GM19372 (cell line): ENCODE measurements around the gene AHSG.

Experiments used
- ATAC-seq: cut with Tn5 transposase; IDR thresholded peaks from one replicate; pipeline ENCODE4 v1.9.1; 2021; ENCODE audit warnings: mild to moderate bottlenecking, low read depth, moderate library complexity; ENCODE audit not compliant: unreplicated experiment

Gene AHSG

DNA sequence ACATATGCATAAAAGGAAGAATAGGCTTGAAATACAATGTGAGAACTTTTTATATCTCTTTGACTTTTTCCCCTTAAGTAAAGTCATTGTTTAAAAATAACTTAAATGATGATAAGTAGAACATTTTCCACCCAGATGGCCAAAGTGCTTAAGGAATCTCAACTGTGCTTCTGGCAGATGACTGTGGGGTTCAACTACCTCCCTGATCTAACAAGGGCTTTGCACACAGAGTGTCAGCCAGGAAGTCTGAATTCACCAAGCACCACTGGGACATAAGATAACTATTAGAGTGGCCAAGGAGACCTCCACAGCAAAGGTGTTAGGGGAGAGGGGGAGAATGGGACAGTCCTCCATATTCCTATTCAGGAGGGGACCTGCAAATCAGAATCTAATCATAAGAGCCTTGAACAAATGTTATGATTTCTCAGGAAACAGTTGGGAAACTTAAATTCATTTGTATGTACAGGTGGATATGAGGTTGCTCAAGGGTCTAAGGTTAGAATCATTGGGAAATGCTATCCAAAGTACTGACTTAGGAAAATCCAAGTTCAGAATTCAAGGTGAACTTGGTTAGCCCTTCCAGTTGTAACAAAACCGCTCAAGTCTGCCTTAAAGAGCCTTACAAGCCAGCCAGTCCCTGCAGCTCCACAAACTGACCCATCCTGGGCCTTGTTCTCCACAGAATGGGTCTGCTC lies 27.1 kb downstream of the AHSG start, which contains the start of gene FETUB:
Gene FETUB (plus strand): TSS at position 622 of the 695 bp plus-strand sequence. CDS start 62 bp downstream, at position 684.
- ATAC-seq: no peak

DNA sequence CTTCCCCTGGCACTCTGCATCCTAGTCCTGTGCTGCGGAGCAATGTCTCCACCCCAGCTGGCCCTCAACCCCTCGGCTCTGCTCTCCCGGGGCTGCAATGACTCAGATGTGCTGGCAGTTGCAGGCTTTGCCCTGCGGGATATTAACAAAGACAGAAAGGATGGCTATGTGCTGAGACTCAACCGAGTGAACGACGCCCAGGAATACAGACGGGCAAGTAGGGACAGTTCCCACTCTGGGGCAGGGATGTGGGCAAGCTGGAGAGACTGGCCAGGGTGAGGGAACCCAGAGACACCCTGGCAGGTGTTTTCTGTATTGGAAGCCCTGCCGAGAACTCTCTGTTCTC lies 27.6 kb downstream of the AHSG start:
- ATAC-seq: no peak

GRCh38 chr3:186640929-186641328 lies 28.1 kb downstream of the AHSG start:
- ATAC-seq: no peak

GRCh38 chr3:186642014-186642413 lies 29.2 kb downstream of the AHSG start:
- ATAC-seq: no peak

DNA sequence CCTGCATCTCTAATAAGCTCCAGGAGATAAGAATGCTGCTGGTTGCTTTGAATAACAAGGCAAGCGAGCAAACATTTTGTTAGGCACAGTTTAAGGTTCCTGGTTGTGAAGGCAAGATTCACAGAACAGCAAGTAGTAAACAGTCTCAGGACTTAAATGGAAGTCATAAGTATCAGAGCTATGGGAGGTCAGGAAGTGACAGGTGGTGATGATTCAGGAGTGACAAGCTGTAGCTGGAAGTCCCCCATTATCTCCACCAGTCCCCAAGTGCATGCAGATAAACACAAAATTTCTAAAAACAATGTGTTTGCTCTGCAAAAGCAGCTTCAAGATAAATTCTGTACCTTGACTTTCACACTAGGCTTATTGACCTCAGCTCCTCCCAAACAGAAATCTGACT lies 30.6 kb downstream of the AHSG start:
- ATAC-seq: no peak

DNA sequence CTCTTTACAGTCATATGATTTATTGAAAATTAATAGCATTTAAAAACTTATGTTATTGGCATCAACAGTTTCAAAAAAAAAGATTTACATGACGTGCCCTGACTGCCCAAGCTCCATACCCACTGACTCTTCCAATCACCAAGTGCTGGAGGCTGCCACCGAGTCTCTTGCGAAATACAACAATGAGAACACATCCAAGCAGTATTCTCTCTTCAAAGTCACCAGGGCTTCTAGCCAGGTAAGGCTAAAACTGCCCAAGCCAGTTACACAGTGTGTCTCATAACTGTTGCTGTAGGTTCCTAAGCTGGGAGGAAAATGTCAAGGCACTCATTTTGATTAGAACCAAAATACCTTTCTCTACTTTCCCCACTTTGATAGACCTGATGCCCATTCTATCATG lies 31.8 kb downstream of the AHSG start:
- no peak for ATAC-seq

- no peak for ATAC-seq
Measured at GRCh38 chr3:186646106-186646505, 33.2 kb downstream of the AHSG start.

DNA sequence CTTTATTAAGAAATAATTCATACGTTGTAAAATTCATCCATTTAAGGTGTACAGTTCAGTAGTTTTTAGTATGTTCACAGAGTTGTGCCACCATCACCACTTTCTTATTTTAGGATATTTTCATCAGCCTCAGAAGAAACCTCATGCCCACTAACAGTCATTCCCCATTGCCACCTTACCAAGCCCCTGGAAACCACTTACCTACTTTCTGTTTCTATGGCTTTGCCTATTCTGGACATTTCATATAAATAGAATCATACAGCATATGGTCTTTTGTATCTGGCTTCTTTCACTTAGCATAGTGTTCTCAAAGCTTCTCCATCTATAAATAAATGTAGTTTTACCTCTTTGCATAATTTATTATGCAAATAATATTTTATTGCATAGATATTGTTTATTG lies 34.0 kb downstream of the AHSG start:
- no peak for ATAC-seq

GRCh38 chr3:186648851-186649250 lies 36.0 kb downstream of the AHSG start:
- no peak for ATAC-seq

DNA sequence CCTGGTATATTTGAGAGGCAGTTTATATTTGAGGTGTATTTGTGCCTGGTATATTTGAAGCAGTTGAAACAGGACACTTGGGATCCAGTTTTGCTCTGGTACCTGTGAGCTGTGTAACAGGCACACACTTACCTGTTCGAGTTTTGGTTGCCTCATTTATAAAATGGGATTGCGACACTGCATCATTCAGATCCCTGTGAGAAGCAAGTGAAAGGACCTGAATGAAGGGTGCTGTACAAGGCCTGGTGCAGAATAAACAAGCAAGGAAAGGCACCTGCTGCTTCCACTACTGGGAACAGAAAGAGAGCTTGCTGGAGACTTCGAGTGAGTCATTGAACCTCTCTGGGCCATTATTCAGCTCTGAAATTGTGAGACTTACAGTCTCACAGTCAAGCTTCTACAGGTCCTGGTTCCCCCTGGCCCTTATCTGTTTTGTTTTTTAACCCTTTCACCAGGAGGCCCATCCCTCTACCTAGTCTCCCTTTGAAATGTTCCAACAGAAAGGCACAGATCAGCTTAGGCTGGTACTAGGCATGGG lies 38.9 kb downstream of the AHSG start:
- no peak for ATAC-seq

GRCh38 chr3:186653080-186653707 lies 40.3 kb downstream of the AHSG start:
- peak; percentile 86 for ATAC-seq

GRCh38 chr3:186653984-186654383 lies 41.1 kb downstream of the AHSG start:
- ATAC-seq: no peak

DNA sequence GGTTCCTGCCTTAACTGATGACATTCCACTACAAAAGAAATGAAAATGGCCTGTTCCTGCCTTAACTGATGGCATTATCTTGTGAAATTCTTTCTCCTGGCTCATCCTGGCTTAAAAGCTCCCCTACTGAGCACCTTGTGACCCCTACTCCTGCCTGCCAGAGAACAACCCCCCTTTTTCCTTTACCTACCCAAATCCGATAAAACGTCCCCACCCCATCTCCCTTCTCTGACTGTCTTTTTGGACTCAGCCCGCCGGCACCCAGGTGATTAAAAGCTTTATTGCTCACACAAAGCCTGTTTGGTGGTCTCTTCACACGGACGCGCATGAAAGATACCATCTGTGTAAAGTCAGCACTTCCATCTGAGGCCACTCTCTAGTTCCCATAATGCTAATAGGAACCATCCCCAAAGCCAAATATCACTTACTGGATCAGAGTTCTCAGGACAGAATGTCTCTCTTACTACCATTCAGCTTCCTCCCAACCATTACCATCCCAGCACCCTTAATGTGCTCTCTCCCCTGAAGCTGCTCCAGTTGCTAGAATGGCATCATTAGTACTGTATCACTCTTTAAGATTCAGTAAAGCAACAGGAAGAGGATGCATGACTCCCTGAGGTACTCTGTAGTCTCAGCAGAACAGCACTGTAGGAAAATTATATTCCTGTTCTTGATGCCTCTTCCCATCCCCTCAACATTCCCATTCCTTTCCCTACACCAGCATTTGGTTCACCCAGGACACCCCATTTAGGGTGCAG lies 50.7 kb downstream of the AHSG start:
- no peak for ATAC-seq

DNA sequence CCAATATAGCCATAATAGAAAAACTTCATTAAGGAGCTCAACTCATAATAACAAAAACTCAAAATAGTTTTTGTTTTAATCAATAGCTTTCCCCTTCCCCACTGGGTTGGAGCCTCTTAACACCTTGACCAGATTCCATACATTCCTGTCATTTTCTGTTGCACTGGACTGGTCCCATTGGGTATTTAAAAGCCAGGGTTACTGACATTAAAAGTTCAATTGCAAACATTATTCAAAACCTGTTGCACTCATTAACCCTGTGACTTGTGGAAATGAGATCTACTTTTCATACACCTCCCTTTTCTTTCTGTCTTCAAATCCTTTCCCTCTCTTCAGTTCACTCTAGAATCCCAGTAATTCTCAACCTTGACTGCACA lies 51.2 kb downstream of the AHSG start:
- no peak for ATAC-seq

- no peak for ATAC-seq
Measured at GRCh38 chr3:186664506-186664905, 51.6 kb downstream of the AHSG start.

DNA sequence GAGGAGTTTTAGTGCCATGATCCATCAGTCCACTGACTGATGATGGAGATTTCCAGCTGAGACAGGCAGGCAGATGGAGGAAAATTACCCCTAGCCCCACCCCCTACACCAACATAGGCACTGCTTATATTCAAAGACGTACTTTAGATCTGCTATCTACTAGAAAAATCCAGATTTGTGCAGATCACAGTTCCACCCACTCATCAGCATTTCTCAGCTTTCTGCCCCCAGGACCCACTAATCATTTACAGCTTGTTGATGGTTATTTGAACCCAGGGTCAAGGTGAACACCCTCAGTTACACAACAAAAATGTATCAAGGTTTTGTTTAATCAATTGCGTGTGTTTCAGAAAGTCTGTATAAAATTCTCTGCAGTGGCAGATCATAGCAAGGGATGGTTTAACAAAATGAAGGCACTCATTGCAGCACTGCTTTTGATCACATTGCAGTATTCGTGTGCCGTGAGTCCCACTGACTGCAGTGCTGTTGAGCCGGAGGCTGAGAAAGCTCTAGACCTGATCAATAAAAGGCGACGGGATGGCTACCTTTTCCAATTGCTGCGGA lies 52.8 kb downstream of the AHSG start, which contains the start of gene HRG:
Gene HRG (plus strand): TSS at position 390 of the 564 bp plus-strand sequence. CDS start 18 bp downstream, at position 408.
- ATAC-seq: no peak

GRCh38 chr3:186668426-186668825 lies 55.6 kb downstream of the AHSG start:
- ATAC-seq: no peak

DNA sequence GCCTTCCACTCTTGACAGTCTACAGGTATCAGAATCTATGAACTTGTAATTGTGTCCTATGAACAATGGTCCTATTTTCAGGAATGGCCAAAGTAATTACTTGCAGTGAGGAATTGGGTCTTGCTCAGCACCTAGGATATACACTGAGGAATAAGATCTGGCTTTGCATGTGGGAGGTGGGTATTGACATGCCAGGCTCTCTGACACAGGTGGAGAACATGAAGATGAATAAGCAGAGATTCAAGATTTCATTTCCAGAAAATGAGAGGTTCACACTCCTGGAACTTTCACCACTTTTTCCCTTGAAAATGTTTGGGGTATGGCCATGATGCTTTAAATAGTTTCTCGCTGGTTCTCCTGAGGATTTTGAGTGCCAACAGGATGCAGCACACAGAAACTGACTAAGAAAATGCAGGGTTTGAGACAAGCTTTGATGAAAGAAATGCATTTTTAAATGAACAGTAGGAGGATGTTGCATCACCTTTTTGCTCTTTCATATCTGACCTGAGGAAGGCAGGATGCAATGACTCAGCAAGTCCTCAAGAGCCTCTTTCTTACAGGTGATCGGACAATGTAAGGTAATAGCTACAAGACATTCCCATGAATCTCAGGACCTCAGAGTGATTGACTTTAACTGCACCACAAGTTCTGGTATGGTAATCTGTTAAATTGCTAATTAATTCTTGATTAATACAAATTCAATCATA lies 56.7 kb downstream of the AHSG start:
- no peak for ATAC-seq

GRCh38 chr3:186670155-186670554 lies 57.3 kb downstream of the AHSG start:
- ATAC-seq: no peak
